Measurements from ENCODE around the gene ATXN1.

- TF ChIP-seq SUZ12 (IDR thresholded peaks at IDR 0.05) (no peak), FOXK2 (IDR thresholded peaks at IDR 0.05) (no peak), PKNOX1 (IDR thresholded peaks at IDR 0.05) (no peak), L3MBTL2 (conservative IDR thresholded peaks at IDR 0.05) (no peak), BHLHE40 (IDR thresholded peaks at IDR 0.05; ENCODE audit: borderline replicate concordance) (no peak), SP1 (IDR thresholded peaks at IDR 0.05) (no peak), ARNT (IDR thresholded peaks at IDR 0.05) (no peak), NFRKB (IDR thresholded peaks at IDR 0.05) (no peak)
Measured at GRCh38 chr6:16766836-16767745, 5.8 kb upstream of the ATXN1 start.

Data from HEK293T (cell line).